Trophoblast cell (in vitro differentiated cells and primary cell): ENCODE results near the gene SIK1.
"Not testable (repeated sequence)": the region's sequence is repeated elsewhere in the genome, so short reads cannot be mapped to it uniquely, and the experiment has no call there.

Source experiments
- DNase-seq, 2 donors: peaks; one replicate each; pipeline ENCODE4 v3.0.0-alpha.2; 2016
- H2AFZ ChIP-seq: 2 replicates; pipeline ENCODE4 v1.6.1; 2013; ENCODE audit warnings: low read length, moderate library complexity, mild to moderate bottlenecking; ENCODE audit not compliant: insufficient read depth, poor library complexity
- H2AK5ac ChIP-seq: 2 replicates; pipeline ENCODE4 v1.6.1; 2013; ENCODE audit warnings: mild to moderate bottlenecking, low read length
- H2BK120ac ChIP-seq: 2 replicates; pipeline ENCODE4 v1.6.1; 2013; ENCODE audit warnings: low read length, mild to moderate bottlenecking, moderate library complexity; ENCODE audit not compliant: insufficient read depth, poor library complexity
- H2BK12ac ChIP-seq: 2 replicates; pipeline ENCODE4 v1.6.1; 2013; ENCODE audit warnings: mild to moderate bottlenecking, low read length, moderate library complexity
- H2BK5ac ChIP-seq: 2 replicates; pipeline ENCODE4 v1.6.1; 2013; ENCODE audit warnings: low read length, low read depth, moderate library complexity, mild to moderate bottlenecking; ENCODE audit not compliant: poor library complexity
- H3K14ac ChIP-seq: 2 replicates; pipeline ENCODE4 v1.6.1; 2013; ENCODE audit warnings: mild to moderate bottlenecking, low read length
- H3K18ac ChIP-seq: 2 replicates; pipeline ENCODE4 v1.6.1; 2013; ENCODE audit warnings: mild to moderate bottlenecking, low read length
- H3K23ac ChIP-seq: 2 replicates; pipeline ENCODE4 v1.6.1; 2013; ENCODE audit warnings: low read length
- H3K27ac ChIP-seq: 2 replicates; pipeline ENCODE4 v1.5.1; 2013; ENCODE audit warnings: low read depth, mild to moderate bottlenecking, inconsistent platforms, low read length, moderate library complexity
- H3K27me3 ChIP-seq: 2 replicates; pipeline ENCODE4 v1.6.1; 2013; ENCODE audit warnings: inconsistent platforms, mild to moderate bottlenecking, low read length, moderate library complexity; ENCODE audit not compliant: insufficient read depth
- H3K36me3 ChIP-seq, 2 experiments: 1 replicate in 1 of 2; 2 replicates in 1 of 2; pipeline ENCODE4 v1.6.1; 2013; ENCODE audit warnings: low read length in 2 of 2, mild to moderate bottlenecking in 2 of 2, moderate library complexity in 1 of 2; ENCODE audit not compliant: insufficient read depth in 2 of 2, control insufficient read depth in 1 of 2
- H3K4ac ChIP-seq: 2 replicates; pipeline ENCODE4 v1.6.1; 2013; ENCODE audit warnings: low read depth, mild to moderate bottlenecking, low read length, moderate library complexity
- H3K4me1 ChIP-seq, 2 experiments: 1 replicate in 1 of 2; 2 replicates in 1 of 2; pipeline ENCODE4 v1.6.1; 2013; ENCODE audit warnings: low read length in 2 of 2, mild to moderate bottlenecking in 2 of 2, moderate library complexity in 1 of 2; ENCODE audit not compliant: insufficient read depth in 2 of 2, control insufficient read depth in 1 of 2
- H3K4me2 ChIP-seq: 2 replicates; pipeline ENCODE4 v1.6.1; 2013; ENCODE audit warnings: inconsistent platforms, mild to moderate bottlenecking, low read length, moderate library complexity
- H3K4me3 ChIP-seq: 2 replicates; pipeline ENCODE4 v1.5.1; 2013; ENCODE audit warnings: mild to moderate bottlenecking, low read depth, low read length, inconsistent platforms
- H3K79me1 ChIP-seq: one replicate; pipeline ENCODE4 v1.6.1; 2013; ENCODE audit warnings: low read length
- H3K79me2 ChIP-seq: 2 replicates; pipeline ENCODE4 v1.6.1; 2013; ENCODE audit warnings: low read length, mild to moderate bottlenecking; ENCODE audit not compliant: control insufficient read depth, insufficient read depth, poor library complexity
- H3K9ac ChIP-seq: 2 replicates; pipeline ENCODE4 v1.6.1; 2013; ENCODE audit warnings: mild to moderate bottlenecking, low read length
- H3K9me3 ChIP-seq: 2 replicates; pipeline ENCODE4 v1.6.1; 2013; ENCODE audit warnings: low read depth, mild to moderate bottlenecking, control low read depth, inconsistent platforms, low read length; ENCODE audit not compliant: insufficient read depth
- H4K12ac ChIP-seq: 2 replicates; pipeline ENCODE4 v1.6.1; 2013; ENCODE audit warnings: low read depth, mild to moderate bottlenecking, low read length, moderate library complexity
- H4K8ac ChIP-seq: 2 replicates; pipeline ENCODE4 v1.6.1; 2013; ENCODE audit warnings: low read depth, mild to moderate bottlenecking, low read length, moderate library complexity
- H4K91ac ChIP-seq: one replicate; pipeline ENCODE4 v1.6.1; 2013; ENCODE audit warnings: low read depth, mild to moderate bottlenecking, low read length, moderate library complexity
- WGBS: extraction: QIAGEN DNeasy Blood & Tissue Kit; methylation state at CpG from one replicate; pipeline ENCODE4 v1.1.7; 2013; ENCODE audit warnings: missing lambda C conversion rate; ENCODE audit not compliant: insufficient read length, insufficient coverage; ENCODE audit errors: extremely low coverage; 5-methylcytosine and 5-hydroxymethylcytosine counted together

The SIK1 gene

DNA sequence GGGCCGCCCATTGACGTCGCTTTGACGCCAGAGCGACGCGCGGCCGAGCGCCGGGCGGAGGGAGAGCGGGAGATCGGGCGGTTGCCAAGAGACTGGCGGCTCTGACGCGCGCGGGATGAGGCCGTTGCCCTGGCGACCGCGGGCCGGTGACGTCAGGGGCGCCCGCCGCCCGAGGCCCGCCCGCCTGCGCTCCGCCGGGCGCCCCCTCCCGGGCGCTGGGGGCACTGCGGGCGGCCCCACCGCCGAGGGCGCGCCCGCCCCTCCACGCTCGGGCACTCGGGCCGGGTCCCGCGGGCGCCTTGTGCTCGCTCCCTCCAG is 270 bp upstream of the SIK1 start:
- H2BK12ac ChIP-seq, H4K8ac ChIP-seq, H2AFZ ChIP-seq, H3K4ac ChIP-seq, H3K18ac ChIP-seq, H3K9me3 ChIP-seq, H4K91ac ChIP-seq, H3K79me2 ChIP-seq, H2BK120ac ChIP-seq, H3K27me3 ChIP-seq, H2AK5ac ChIP-seq, H2BK5ac ChIP-seq, H3K27ac ChIP-seq, DNase-seq, H3K4me3 ChIP-seq, H3K36me3 ChIP-seq, H3K4me2 ChIP-seq, H3K79me1 ChIP-seq, H3K14ac ChIP-seq, H3K23ac ChIP-seq, H3K4me1 ChIP-seq, H4K12ac ChIP-seq, H3K9ac ChIP-seq: not testable (repeated sequence)
- no CpG with 5 or more reads among the region's 53 CpGs for WGBS

DNA sequence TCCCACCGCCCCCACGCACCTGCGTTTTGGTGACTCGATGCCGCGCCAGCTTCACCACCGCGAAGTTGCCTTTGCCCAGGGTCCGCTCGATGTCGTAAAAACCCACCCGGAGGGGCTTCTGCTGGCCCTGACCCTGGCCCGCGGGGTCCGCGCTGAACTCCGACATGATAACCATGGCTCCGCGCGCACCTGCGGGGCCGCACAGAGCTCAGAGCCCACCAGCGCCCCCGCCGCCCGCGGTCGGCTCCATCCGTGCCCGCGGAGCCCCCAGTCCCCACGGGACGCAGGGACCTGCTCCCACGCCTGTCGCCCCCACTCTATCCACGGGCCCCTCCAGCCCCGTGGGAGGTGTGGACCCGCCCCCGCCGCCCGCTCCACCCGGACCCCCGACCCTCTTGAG is 927 bp downstream of the SIK1 start:
- H2AFZ ChIP-seq, H3K9me3 ChIP-seq, H3K79me1 ChIP-seq, H3K4me2 ChIP-seq, H2AK5ac ChIP-seq, H2BK5ac ChIP-seq, H4K91ac ChIP-seq, H3K27ac ChIP-seq, H3K23ac ChIP-seq, H4K12ac ChIP-seq, H3K4me3 ChIP-seq, H3K27me3 ChIP-seq, H3K4ac ChIP-seq, H3K4me1 ChIP-seq, H3K36me3 ChIP-seq, H2BK12ac ChIP-seq, H3K9ac ChIP-seq, H3K14ac ChIP-seq, DNase-seq, H3K18ac ChIP-seq, H3K79me2 ChIP-seq, H4K8ac ChIP-seq, H2BK120ac ChIP-seq: not testable (repeated sequence)
- no CpG with 5 or more reads among the region's 43 CpGs for WGBS

DNA sequence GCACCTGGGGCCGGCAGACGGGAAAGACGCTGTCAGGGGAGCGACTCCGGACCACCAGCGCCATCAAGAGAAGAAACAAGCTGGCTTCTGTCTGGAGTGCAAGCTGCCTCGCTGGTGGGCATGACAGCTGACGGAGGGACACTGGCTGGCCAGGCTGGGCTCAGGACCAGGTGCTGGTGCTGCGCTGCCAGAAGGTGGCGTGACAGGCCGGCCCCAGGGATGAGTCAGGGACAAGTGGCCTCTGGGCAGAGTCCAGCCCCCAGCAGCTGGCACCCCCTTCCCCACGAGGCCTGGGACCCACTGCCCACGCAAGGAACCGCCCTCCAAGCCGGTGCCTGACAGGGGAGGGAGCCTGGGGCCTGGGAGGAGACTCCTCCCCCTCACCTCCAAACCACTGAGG is 7.5 kb downstream of the SIK1 start:
- not testable (repeated sequence) for H3K9ac ChIP-seq, DNase-seq, H2AFZ ChIP-seq, H3K9me3 ChIP-seq, H3K36me3 ChIP-seq, H3K79me1 ChIP-seq, H4K8ac ChIP-seq, H2BK120ac ChIP-seq, H2BK5ac ChIP-seq, H4K12ac ChIP-seq, H3K4me1 ChIP-seq, H3K4me3 ChIP-seq, H3K4me2 ChIP-seq, H2BK12ac ChIP-seq, H3K27me3 ChIP-seq, H4K91ac ChIP-seq, H3K23ac ChIP-seq, H3K4ac ChIP-seq, H3K18ac ChIP-seq, H3K27ac ChIP-seq, H2AK5ac ChIP-seq, H3K14ac ChIP-seq, H3K79me2 ChIP-seq
- WGBS: no CpG with 5 or more reads among the region's 15 CpGs

DNA sequence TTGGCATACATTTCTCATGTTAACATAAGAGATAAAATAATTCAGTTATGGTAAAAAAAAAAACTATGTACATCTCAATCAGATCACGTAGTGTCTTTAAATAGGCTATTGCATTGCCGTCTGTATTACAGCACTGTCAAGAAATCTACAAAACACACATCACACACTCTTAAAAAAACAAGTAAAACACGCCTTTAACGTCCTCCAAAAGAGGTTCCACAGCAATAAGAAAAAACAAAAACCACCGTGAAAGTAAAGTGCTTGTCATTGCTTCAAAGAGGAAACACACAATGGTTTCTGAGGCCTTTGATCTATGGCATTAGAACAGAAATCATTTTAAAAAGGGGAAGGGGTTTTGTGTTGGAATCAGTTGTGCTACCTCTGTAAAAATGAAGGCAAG is 12.4 kb downstream of the SIK1 start:
- not testable (repeated sequence) for H3K9me3 ChIP-seq, H3K4ac ChIP-seq, H3K4me2 ChIP-seq, H2BK5ac ChIP-seq, H3K18ac ChIP-seq, H4K8ac ChIP-seq, DNase-seq, H3K23ac ChIP-seq, H3K14ac ChIP-seq, H2AFZ ChIP-seq, H4K91ac ChIP-seq, H2BK120ac ChIP-seq, H3K27me3 ChIP-seq, H2AK5ac ChIP-seq, H3K4me1 ChIP-seq, H3K9ac ChIP-seq, H2BK12ac ChIP-seq, H3K4me3 ChIP-seq, H3K79me1 ChIP-seq, H4K12ac ChIP-seq, H3K36me3 ChIP-seq, H3K79me2 ChIP-seq, H3K27ac ChIP-seq
- WGBS: no CpG with 5 or more reads among the region's 5 CpGs
